IPS-NIHi11 (cell line): ENCODE measurements around the gene ADAMTS12.

Source experiments
- DNase-seq: peaks from one replicate; pipeline ENCODE4 v3.0.0; 2012; ENCODE audit warnings: mixed read lengths, low spot score

ADAMTS12 gene

DNA sequence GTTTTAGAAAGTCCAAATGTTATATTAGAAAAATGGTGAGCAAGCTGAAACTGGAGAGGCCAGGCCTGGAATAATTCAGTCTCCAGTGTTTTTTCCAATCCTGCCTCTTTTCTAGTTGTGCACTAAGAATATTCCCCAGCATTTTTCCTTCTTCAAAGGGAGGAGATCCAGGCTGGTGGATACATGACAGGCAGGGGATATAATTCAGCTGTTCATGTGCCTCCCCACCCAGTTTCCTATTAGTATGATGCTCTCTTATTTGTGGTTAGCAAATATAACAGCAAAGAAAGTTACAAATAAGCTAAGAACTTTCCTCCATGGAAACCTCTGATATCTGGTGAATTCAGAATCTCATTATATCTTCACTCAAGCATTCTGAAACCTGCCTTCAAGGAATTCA, 234.6 kb downstream of the ADAMTS12 start:
- no peak for DNase-seq

DNA sequence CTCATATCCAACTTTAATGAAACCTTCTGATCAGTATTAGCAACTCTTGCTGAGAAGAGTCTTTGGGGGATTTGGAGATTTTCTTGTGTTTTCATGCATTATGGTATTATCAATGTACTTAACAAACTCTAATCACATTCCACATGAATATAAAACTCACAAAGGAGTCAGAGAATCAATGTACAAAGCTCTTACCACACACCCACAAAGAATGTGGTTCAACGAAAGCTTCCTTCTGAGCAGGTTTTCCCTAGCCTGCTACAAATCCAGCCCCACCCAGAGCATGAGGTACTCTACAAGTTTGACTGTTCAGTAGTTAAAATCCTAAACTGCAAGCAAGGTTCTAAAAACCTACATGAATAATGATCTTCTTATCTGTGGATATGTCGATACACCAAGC, 240.9 kb downstream of the ADAMTS12 start:
- DNase-seq, result no peak

DNA sequence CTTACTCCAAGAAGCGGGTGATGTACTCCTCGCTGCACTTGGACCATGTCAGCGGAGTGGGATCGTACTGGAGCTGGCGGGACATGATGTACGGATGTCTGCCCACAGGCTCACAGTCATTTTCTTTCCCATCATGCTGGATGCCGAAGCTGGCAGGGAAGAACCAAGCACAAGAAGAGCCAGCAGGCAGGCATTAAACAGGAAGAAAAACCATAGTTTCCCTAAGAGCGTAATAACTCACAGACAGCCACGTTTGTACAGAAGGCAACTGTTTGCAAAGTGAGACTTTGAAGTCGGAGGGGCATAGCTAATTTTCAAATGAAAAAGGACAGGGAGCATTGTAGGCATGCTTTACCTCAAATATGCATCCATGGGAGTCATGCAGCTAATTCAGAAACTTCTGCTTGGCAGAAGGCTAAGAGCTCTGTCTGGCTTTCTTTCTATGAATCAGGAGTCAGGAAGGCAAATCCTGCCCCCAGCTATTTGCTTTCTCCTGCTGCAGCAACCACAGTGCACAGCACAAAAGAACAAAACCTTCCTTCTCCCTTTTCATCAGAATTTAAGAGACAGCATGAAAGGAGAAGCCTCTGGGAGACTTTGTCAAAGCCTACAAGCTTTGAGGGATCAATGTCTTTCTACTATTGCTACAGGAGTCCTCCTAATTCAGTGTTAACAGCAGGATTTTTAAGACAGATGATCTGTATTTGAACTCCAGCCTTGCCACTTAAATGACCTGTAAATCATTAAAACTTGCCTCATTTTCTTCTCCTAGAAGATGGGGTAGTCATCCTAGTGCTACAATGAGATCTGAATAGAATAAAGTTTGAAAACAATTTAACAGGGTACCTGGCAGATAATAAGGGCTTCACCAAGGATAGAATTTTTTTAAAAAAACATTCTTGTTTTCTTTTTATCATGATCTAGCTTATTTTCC, 242.0 kb downstream of the ADAMTS12 start:
- no peak for DNase-seq

DNA sequence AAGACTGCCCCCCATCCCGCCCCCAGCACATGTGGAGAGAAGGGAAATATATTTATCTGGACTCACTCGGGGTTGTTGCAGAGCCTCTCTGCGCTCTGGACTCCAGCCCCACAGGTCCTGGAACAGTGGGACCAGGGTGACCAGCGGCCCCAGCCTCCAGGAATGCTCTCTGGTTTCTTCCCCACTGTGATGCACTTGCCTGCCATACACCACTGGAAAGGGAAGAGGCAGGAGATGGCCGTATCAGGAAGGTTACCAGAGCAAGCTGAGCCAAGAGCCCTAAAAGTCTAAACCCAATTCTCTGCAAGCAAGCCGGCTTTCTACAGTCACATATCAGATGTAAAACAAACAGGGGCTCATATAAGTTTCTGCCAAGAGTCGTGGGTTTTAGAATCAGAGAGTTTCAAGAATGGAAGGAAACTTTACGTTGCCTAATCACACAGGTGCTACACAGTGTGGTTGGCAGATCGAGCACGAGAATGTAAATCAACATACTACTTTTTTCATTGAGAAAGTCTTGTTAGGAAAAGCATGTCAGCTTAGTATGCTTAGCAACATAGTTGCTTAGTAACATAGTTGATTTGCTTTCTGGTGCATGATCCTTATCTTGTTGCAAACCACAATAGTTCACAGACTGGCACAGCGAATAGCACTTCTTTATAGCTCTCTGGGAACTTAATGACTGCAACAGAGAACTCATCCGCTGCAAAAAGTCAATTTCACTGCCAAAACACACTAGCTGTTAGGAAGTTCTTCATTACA, 249.9 kb downstream of the ADAMTS12 start:
- no peak for DNase-seq

DNA sequence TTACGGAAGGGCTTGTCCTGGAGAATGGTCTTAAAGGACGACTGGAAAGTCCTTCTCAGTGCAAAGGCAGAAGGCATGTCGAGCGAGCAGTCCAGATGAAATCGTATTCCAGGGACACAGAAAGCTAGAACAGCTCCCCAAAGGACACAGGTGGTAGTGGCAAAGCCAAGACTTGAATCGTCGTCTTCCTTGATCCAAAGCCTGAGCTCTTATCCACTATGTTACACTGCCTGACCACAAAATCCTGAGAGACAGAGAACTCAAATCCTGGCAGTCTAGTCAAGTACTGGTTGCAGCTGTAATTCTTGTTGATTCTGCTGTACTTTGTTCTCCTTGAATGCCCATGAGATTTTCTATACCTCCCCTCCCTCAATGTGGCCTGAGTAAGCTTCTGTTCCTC, 252.3 kb downstream of the ADAMTS12 start:
- DNase-seq, result no peak

DNA sequence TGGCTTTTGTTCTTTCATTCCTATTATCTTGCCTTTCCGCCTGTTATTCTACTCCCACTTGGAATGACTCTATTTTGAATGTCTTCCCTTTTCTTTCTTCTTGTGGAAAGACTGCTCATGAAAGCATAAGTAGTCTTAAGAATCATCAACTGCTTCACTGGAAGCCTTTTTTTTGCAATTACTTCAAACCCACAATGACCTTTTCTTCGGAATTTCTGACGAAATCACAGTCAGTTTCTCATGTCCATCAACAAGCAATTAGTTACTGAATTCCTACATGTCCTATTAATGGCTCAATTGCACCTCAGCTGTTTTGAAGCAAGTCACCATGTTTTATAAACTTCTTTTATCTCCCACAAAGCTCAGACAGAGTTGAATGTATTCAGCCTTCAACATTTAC, 254.8 kb downstream of the ADAMTS12 start:
- DNase-seq, result no peak

DNA sequence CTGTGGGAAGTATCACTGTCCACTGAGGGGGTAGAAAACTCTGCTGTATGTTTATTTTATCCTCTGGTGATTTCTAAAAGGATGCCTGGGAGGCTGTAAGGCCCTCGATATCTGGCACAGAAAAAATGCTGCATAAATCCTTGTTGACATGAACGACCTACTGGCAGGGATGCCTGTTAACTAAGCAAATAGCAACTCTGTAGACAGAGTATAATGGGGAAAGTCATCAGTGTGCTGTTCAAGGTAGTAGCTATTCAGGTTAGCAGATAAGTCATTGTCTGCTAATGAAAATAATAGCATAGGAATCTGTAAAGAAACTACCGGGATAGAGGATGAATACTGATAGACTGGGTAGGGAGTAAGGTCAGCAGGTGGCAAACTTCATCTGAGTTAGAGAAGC, 256.2 kb downstream of the ADAMTS12 start:
- no peak for DNase-seq

DNA sequence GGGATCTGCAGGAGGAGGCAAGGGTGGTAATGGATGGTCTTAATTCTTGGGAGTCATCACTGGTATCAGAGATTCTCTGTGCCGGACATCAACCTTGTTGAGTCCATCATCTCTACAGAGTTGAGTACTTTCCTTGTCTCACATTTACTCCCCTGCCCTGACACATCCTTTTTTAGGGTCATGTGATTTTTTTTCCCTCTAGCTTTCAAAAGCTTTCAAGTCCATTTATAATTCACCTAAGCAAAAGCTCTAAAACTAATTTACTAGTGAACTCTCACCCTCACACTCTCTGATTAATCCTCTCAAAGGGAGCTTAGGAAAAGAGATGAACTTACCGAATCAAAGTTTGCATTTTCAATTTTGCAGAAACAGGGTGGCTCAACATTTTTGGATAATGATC, 258.1 kb downstream of the ADAMTS12 start:
- DNase-seq, result no peak

DNA sequence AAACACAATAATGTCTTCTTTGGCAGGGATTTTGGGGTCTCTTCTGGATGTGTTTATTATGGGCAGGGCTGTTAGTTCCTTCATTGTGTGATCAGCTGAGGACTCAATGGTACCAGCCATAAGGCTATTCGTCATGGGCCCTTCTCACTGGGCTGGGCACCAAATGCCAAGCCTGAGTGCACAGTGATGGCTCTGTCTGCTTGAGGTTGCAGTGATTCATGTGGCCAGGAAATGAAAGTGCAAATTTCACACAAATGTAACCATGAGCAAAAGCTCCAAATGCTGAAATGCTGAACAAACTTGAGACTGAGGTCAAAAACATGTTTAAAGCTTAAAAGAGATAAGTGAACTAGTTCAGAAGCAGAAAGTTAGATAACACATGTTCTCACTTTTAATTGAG, 260.0 kb downstream of the ADAMTS12 start:
- DNase-seq, result no peak

DNA sequence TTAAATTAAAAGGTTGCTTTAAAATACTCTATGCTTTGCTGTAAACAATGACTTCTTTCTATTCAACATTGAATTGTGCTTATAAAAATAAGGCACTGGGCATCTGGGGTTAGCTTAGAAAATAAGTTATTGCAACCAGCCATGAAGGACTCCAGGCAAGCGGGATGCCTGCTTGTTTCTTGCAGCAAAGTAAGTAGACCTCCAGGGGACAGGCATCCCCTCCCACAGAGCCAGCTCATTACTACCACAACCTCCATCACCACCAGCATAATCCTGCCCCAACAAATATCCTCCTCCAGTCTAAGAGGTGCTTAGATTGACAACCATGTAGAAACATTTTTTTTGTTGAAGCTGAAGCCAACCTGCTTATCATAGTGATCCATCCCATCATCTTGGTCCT, 260.7 kb downstream of the ADAMTS12 start:
- no peak for DNase-seq

DNA sequence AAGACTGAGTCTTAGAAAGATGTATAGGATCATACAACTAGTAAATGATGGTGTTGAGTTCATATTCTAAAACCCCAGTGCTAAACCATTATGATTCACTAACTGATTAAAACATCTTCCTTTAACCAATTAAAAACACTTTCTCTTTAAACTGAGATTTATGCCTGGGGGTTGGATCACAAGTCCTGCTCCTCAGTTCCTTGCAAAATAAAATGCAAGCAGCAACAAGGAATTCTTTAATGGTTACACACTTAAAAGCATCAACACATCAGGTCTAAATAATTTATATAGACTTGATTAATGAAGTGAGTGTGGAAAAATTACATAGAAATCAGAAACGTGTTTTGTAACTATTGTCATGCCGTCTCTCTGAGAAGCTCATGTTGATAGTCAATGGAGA, 261.8 kb downstream of the ADAMTS12 start:
- no peak for DNase-seq

DNA sequence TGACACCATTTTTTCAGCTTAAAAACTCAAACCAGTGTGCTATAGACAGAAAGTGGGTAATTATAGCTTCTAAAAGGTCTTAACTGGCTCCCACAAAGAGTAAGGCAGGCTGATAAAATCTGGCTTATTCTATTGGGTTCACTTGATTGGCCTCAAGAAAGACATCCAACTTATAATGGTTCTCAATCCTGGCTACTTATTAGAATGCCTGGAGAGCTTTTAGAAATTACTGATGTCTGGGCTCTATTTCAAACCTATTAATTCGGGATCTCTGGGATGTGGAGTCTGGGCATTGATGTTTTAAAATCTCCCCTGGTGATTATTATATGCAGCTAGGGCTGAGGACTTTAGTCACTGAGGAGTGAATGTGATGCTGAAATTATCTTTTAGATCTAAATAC, 263.0 kb downstream of the ADAMTS12 start:
- no peak for DNase-seq

DNA sequence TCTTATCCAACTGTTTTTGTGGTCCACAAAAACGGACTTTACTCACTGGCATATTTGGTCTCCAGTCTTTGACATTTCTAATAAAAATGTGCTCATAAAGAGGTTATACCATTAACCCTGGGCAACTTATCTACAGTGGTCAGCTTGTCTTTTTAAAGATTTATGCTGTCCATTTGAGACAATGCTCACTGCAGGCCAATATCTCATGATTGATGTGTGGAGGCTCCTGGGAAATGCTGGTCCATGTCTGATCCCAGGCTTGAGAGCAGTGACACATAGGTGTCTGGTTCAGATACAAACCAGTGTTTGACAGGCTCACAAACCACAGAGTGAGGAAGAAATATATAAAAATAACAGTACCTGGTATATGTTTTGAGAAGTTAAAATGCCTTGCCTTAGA, 270.3 kb downstream of the ADAMTS12 start:
- no peak for DNase-seq

DNA sequence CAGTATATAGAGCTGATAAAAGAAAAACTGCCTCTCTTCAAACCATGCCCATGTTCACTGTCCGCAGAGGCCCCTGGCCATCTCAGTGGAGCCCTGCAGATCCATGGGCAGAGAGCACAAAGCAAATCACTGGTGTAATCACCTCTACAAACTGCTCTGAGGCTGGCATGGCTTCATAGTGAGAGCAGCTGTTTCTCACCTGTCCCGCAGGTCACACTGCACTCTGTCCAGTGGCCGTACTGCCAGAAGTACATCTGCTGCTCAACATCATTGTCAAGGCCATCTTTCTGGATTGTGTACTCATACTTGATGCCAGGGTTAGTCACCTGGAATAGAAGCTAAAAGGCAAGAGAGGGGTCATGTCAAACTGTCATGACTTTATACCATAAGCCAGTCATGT, 277.8 kb downstream of the ADAMTS12 start:
- DNase-seq, result no peak

DNA sequence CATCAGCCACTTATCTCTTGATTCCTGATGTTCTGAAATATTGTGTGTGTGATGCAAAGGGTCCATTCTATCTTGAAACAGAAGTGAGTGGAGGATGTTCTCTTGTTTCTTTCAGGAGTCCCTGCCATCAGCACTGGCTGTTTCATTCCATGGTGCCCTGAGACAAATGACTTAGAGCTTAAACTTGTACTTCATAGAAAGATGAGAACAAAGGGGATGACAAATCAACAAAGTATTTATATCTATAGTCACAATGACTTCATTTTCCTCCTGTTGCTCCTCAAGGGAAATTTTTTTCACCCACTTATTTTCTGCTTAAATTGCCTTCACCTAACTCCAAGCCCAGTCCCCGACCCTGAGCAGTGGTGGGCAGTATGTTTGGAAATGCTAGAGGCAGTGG, 279.4 kb downstream of the ADAMTS12 start:
- no peak for DNase-seq

DNA sequence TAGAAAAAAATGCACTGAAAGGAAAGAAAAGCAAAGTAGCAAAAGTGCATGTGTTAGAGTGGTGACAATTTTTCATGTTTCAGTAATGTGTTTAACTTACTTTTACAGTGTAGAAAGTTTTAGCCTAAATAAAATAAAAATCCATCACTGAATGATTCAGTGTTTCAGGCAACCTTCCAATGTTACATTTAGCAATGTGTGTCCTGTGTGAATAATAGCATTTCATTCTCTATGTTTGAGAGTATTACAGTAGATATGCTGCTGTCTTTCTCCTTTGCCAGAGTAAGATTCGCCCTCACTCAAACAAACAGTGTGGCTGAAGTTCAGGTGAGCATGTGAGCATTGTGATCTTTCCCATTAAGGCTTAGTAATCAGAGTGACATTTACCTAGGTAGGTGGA, 279.9 kb downstream of the ADAMTS12 start:
- no peak for DNase-seq

DNA sequence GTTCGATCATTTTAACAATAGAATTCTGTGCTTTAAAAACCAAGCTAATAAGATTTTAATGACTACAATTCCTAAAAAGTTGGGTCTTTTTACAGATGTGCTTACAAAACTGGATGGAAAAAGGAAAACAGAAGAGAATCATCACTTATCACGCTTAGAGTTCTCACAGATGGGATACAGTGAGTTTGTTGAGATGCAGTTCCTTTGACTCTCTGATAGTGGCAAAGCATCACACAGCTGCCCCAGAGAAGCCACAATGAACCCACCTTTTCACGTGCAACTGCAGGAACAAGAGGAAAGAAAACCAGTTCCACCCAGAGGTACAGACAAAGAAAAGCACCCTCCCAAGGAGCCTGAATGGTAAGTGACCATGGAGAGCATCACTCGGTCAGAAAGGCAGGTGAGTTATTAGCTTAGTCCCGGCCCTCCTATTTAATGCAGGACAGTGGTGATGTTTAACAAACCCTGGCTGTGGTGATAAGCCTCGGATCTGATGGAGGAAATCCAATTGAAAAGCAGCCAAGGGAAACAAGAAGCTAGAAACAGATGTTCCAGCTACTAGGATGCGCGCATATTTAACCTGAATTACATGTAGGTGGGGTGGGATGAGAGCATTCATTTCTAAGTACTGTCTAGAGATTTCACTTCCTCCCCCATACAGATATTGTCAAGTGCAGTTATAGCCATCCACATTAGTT, 283.3 kb downstream of the ADAMTS12 start:
- DNase-seq, result peak; percentile 20

DNA sequence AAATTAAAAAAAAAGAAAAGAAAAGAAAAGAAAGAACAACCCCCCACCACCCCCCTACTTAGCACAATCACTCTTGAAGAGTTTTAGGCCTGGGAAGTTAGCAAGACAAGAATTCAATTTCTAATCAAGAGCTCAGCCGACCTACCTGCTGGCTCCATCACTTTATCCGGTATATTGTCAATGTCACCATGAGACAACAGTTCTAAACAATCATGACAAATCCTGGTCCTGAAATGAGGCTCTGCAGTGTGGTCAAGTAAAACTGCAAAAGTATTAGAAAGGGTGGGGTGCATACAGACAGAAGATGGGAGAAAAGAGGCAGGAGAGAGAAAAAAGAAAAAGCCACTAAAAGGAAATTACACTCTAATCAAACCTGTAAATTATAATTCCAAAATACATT, 287.3 kb downstream of the ADAMTS12 start:
- DNase-seq, result no peak

DNA sequence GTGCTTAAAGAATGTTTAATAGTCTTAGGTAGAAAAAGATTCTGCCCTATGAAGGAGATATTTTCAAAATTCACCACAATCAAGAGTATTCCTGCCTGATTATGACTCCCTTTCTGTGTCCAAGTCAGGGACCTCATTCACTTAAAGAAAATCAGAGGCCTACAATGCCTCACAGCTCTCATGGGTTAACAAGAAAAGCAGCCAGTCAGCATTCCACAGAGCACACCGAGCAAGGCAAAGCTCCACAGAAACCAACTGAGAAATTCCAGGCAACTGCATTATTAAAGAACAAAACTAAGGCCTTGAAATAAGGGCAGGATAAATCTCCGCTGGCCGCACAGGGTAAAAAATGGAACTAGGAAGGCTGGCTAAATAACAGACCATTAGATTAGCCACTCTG, 289.9 kb downstream of the ADAMTS12 start:
- peak; percentile 38 for DNase-seq

DNA sequence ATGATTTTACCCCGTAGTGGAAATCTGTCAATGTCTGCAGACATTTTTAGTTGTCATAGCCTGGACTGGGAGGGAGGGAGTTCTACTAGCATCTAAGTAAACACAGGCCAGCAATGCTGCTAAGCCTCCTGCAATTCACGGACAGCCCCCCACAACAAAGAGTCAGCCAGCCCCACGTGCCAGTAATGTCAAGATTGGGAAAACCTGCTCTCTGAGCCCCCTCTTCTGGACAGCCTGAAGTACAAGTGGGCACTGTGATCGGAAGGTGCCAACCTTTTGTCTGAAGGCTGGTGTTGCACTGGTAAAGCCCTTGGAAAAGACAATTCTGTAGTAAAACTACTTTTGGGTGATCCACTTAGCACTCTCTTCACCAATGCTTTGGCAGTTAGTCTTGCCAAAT, 296.5 kb downstream of the ADAMTS12 start:
- no peak for DNase-seq

DNA sequence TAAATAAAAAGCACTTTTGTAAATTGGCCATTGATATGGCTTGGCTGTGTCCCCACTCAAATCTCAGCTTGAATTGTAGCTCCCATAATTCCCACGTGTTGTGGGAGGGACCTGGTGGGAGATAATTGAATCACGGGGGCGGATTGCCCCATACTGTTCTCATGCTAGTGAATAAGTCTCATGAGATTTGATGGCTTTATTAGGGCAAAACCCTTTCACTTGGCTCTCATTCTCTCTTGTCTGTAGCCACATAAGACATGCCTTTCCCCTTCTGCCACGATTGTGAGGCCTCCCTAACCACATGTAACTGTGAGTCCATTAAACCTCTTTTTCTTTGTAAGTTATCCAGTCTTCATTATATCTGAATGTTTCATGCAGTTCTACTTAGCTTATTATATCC, 297.8 kb downstream of the ADAMTS12 start:
- no peak for DNase-seq

DNA sequence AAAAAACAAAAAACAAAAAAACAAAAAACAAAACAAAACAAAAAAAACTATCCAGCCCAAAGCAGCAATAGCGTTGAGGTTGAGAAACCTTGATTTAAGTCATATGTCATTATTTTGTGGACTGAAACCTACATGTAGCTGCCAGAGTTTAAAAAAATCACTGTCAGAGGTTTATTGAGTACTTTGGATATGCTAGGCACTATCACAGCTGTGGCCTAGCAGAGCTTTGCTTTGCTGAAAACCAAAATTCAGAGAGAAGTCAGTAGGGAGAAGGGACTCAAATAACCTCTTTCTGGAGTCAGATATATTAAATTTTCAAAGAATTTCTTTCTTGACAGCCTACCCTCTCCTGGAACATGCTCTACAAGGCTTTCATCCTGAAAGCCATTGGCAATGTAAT, 299.5 kb downstream of the ADAMTS12 start:
- DNase-seq, result no peak
